DND-41 (cell line): ENCODE data around the gene ERH.

Experiments
- EZH2 ChIP-seq: IDR thresholded peaks from 3 replicates; pipeline ENCODE4 v1.6.1; 2012; ENCODE audit warnings: borderline replicate concordance, low read depth, mild to moderate bottlenecking, moderate library complexity, low read length, inconsistent platforms; ENCODE audit not compliant: severe bottlenecking
- TF ChIP-seq, protein P1 (sequence below): IDR thresholded peaks from 2 replicates; pipeline ENCODE4 v1.5.1; 2012; ENCODE audit warnings: borderline replicate concordance, low read length, moderate library complexity, mild to moderate bottlenecking; ENCODE audit not compliant: poor library complexity, severe bottlenecking; ENCODE audit errors: extremely low read depth

DNA sequence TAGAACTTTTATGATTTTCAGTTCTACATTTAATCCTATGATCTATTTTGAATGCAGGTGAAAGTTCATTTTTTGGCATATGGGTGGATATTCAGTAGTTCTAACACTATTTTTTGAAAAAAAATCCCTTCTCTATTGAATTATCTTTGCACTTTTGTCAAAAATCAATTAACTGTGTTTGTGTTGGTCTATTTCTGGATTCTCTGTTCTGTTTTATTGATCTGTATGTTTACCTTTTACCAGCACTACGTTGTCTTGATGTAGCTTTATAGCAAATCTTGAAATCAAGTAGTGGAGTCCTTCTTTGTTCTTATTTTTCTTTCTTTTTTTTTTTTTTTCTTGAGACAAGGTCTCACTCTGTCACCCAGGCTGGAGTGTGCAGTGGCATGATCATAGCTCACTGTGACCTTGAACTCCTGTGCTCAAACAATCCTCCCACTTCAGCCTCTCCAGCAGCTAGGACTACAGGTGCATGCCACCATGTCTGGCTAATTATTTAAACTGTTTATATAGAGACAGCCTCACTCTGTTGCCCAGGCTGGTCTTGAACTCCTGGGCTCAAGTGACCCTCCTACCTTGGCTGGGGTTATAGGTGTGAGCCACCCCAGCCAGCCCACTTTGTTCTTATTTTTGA lies 32.3 kb upstream of the ERH start:
- TF ChIP-seq EZH2 = no peak
- TF ChIP-seq, protein P1, sequence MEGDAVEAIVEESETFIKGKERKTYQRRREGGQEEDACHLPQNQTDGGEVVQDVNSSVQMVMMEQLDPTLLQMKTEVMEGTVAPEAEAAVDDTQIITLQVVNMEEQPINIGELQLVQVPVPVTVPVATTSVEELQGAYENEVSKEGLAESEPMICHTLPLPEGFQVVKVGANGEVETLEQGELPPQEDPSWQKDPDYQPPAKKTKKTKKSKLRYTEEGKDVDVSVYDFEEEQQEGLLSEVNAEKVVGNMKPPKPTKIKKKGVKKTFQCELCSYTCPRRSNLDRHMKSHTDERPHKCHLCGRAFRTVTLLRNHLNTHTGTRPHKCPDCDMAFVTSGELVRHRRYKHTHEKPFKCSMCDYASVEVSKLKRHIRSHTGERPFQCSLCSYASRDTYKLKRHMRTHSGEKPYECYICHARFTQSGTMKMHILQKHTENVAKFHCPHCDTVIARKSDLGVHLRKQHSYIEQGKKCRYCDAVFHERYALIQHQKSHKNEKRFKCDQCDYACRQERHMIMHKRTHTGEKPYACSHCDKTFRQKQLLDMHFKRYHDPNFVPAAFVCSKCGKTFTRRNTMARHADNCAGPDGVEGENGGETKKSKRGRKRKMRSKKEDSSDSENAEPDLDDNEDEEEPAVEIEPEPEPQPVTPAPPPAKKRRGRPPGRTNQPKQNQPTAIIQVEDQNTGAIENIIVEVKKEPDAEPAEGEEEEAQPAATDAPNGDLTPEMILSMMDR = no peak
